K562 (cell line): ENCODE results near the gene C1QTNF12. TPM values are rescaled to one million over a fixed set of nuclear protein-coding genes. Genes with fewer than 3 reads are reported as not detected.

Experiments used
- ATAC-seq: fragments of 200-7000 bp; cut with Tn5 transposase; 3 replicates; pipeline ENCODE4 v1.9.1; 2020; ENCODE audit warnings: moderate library complexity
- BruUV-seq: library from RNA; stranded (reverse); fragments of 400-500 nt; replicated peaks from 2 replicates; lab custom pipeline; 2021; lab: Mats Ljungman, UMichigan
- CTCF ChIA-PET: fragments of 300-600 bp; formaldehyde crosslinking; extraction: SDS; loops from one replicate; lab custom pipeline; 2021; ENCODE audit warnings: low intra/inter-chr PET ratio; lab: Yijun Ruan, JAX
- POLR2A ChIA-PET: fragments of 300-600, 350-650 bp; sonication (Branson Sonifier 250); formaldehyde crosslinking; extraction: SDS; loops from one replicate; lab custom pipeline; 2021; ENCODE audit warnings: antibody characterized with exemption, inconsistent platforms; lab: Yijun Ruan, JAX
- DNase-seq, 4 experiments: peaks; one replicate each; pipeline versions ENCODE4 v3.0.0 to v3.0.0-alpha.2; 2011 to 2018; ENCODE audit warnings: low spot score in 3 of 4, mixed read lengths in 3 of 4; ENCODE audit errors: extremely low read depth in 1 of 4
- FAIRE-seq: peaks from 2 replicates; lab custom pipeline; 2011; peaks lifted over from hg19 to GRCh38; lab: Jason Lieb, UNC
- H2AFZ ChIP-seq: 2 replicates; pipeline ENCODE4 v1.6.0; 2011; ENCODE audit warnings: low read depth, low read length, control low read depth, inconsistent platforms
- H3K27ac ChIP-seq: fragments of 200-600 bp; 3 replicates; pipeline ENCODE4 v1.8.0; 2011; ENCODE audit warnings: low read depth, mild to moderate bottlenecking, control low read depth, inconsistent platforms, low read length, moderate library complexity, mixed read lengths; ENCODE audit errors: extremely low read depth
- H3K27me3 ChIP-seq, 2 experiments: fragments of 300-600 bp in 1 of 2; 2 replicates in 1 of 2; 3 replicates in 1 of 2; pipeline versions ENCODE4 v1.6.0 to v1.8.0; 2011; ENCODE audit warnings: inconsistent platforms in 2 of 2, low read length in 2 of 2, mild to moderate bottlenecking in 1 of 2, mixed read lengths in 1 of 2, moderate library complexity in 1 of 2; ENCODE audit not compliant: control insufficient read depth in 2 of 2, insufficient read depth in 2 of 2
- H3K36me3 ChIP-seq: fragments of 300-600 bp; 3 replicates; pipeline ENCODE4 v1.8.0; 2011; ENCODE audit warnings: mild to moderate bottlenecking, low read length, inconsistent platforms; ENCODE audit not compliant: control insufficient read depth, insufficient read depth
- H3K4me1 ChIP-seq, 2 experiments: fragments of 200-600 bp in 1 of 2; replicated peaks in 1 of 2; 2 replicates in 1 of 2; 3 replicates in 1 of 2; pipeline versions ENCODE4 v1.5.1 to v1.8.0; 2011; ENCODE audit warnings: inconsistent platforms in 2 of 2, low read length in 2 of 2, mild to moderate bottlenecking in 1 of 2, mixed read lengths in 1 of 2, moderate library complexity in 1 of 2; ENCODE audit not compliant: control insufficient read depth in 2 of 2, insufficient read depth in 2 of 2
- H3K4me2 ChIP-seq: 2 replicates; pipeline ENCODE4 v1.6.1; 2011; ENCODE audit warnings: low read length, control low read depth, inconsistent platforms, mixed read lengths; ENCODE audit not compliant: insufficient read depth
- H3K4me3 ChIP-seq: fragments of 200-600 bp; sonication (generic), shearing (Covaris generic); 2 replicates; pipeline ENCODE4 v1.5.1; 2016; ENCODE audit warnings: control low read depth, inconsistent platforms
- H3K79me2 ChIP-seq: fragments of 200-600 bp; 3 replicates; pipeline ENCODE4 v1.8.0; 2011; ENCODE audit warnings: low read length, inconsistent platforms; ENCODE audit not compliant: control insufficient read depth, insufficient read depth
- H3K9ac ChIP-seq, 2 experiments: 2 replicates each; pipeline versions ENCODE4 v1.6.0 to v1.6.1; 2011; ENCODE audit warnings: low read depth in 2 of 2, low read length in 2 of 2, control low read depth in 1 of 2, inconsistent platforms in 1 of 2, mild to moderate bottlenecking in 1 of 2, mixed read lengths in 1 of 2; ENCODE audit not compliant: insufficient read depth in 1 of 2
- H3K9me1 ChIP-seq: one replicate; pipeline ENCODE4 v1.6.0; 2011; ENCODE audit warnings: inconsistent platforms, mild to moderate bottlenecking, low read length, moderate library complexity; ENCODE audit not compliant: control insufficient read depth, insufficient read depth
- H3K9me3 ChIP-seq: replicated peaks from 2 replicates; pipeline ENCODE4 v1.5.1; 2011; ENCODE audit warnings: low read depth, low read length, inconsistent platforms; ENCODE audit not compliant: control insufficient read depth, insufficient read depth
- H4K20me1 ChIP-seq: replicated peaks from 2 replicates; pipeline ENCODE4 v1.6.1; 2011; ENCODE audit warnings: low read length, inconsistent platforms, mixed read lengths; ENCODE audit not compliant: control insufficient read depth, insufficient read depth
- CBX5 ChIP-seq: IDR thresholded peaks from 2 replicates; pipeline ENCODE4 v1.6.1; 2014; ENCODE audit warnings: low read depth, borderline replicate concordance
- EGR1 ChIP-seq: fragments of 450-650 bp; conservative IDR thresholded peaks from 2 replicates; pipeline ENCODE4 v1.6.1; 2017; ENCODE audit warnings: mild to moderate bottlenecking
- FIP1L1 ChIP-seq: fragments of 200-400 bp; formaldehyde crosslinking; IDR thresholded peaks from 2 replicates; pipeline ENCODE4 v1.6.1; 2018; ENCODE audit warnings: mild to moderate bottlenecking, low read depth, low read length; ENCODE audit not compliant: poor library complexity, severe bottlenecking
- KDM1A ChIP-seq, 2 experiments: fragments of 450-650 bp; IDR thresholded peaks; 2 replicates each; pipeline ENCODE4 v1.6.1; 2016; ENCODE audit warnings: mild to moderate bottlenecking in 2 of 2
- MBD1 ChIP-seq: fragments of 250-450 bp; sonication (Bioruptor Pico); IDR thresholded peaks from 2 replicates; pipeline ENCODE4 v1.8.0; 2022; ENCODE audit warnings: inconsistent platforms
- MLX ChIP-seq, 2 experiments: fragments of 450-650 bp in 1 of 2; sonication (generic) in 1 of 2; formaldehyde crosslinking; conservative IDR thresholded peaks; 2 replicates each; pipeline versions ENCODE4 v1.4.0 to v1.8.1; 2020 to 2022; ENCODE audit warnings: mild to moderate bottlenecking in 1 of 2, missing genetic modification reagents in 1 of 2
- RUNX1 ChIP-seq: sonication (generic); IDR thresholded peaks from 2 replicates; pipeline ENCODE4 v1.6.1; 2016; ENCODE audit warnings: antibody characterized with exemption, low read depth
- SIRT6 ChIP-seq: IDR thresholded peaks from one replicate; pipeline ENCODE4 v1.6.1; 2012; ENCODE audit warnings: low read depth, mild to moderate bottlenecking, control low read depth, inconsistent platforms, low read length, moderate library complexity
- SUPT5H ChIP-seq: fragments of 450-650 bp; IDR thresholded peaks from 2 replicates; pipeline ENCODE4 v1.6.1; 2016
- ZFP36 ChIP-seq: fragments of 150-350 bp; IDR thresholded peaks from 2 replicates; pipeline ENCODE4 v1.6.1; 2018; ENCODE audit warnings: low read length, low read depth; ENCODE audit not compliant: partially characterized antibody
- ZNF184 ChIP-seq: sonication (generic); formaldehyde crosslinking; IDR thresholded peaks from 2 replicates; pipeline ENCODE4 v1.5.0; 2020; ENCODE audit warnings: missing genetic modification reagents
- ZNF23 ChIP-seq: fragments of 250-450 bp; sonication (Bioruptor Pico); IDR thresholded peaks from 2 replicates; pipeline ENCODE4 v1.4.0; 2020; ENCODE audit warnings: mild to moderate bottlenecking
- ZNF77 ChIP-seq: fragments of 250-450 bp; sonication (Bioruptor Pico); IDR thresholded peaks from 2 replicates; pipeline ENCODE4 v1.5.0; 2020
- WGBS: fragments of 100-300 bp; shearing (Covaris generic); methylation state at CpG from one replicate; pipeline ENCODE4 v1.1.6; 2016; ENCODE audit warnings: low coverage, mixed read lengths; ENCODE audit not compliant: insufficient coverage; ENCODE audit errors: missing lambda C conversion rate; 5-methylcytosine and 5-hydroxymethylcytosine counted together
- in situ Hi-C: fragments of 300-500 bp; cut with MboI; formaldehyde crosslinking; loops from 4 replicates; pipeline ENCODE4 v1.15.0; 2018; ENCODE audit warnings: inconsistent platforms, mixed read lengths
- intact Hi-C: fragments of 100-400 bp; cut with micrococcal nuclease; formaldehyde crosslinking; loops from 2 replicates; pipeline ENCODE4 v1.14.2; 2022
- polyA plus RNA-seq, 8 experiments: library from polyadenylated mRNA; depleted of rRNA in 4 of 8; stranded (reverse) in 5 of 8; unstranded in 3 of 8; fragments of >200 nt; fragmentation: Nextera tagmentation in 2 of 8; fragmentation: Illumina TruSeq in 1 of 8; extraction: Ambion mirVana in 2 of 8; extraction: Trizol in 1 of 8; gene quantifications; 2 replicates each; pipeline versions ENCODE4 v1.2.1 to v1.2.3, GENCODE V29; 2011 to 2014; ENCODE audit warnings: inconsistent platforms in 1 of 8, missing spikeins in 1 of 8
- total RNA-seq, 7 experiments: library from RNA; depleted of rRNA in 6 of 7; stranded (reverse); fragments of >200 nt in 6 of 7; fragmentation: Illumina TruSeq in 2 of 7; extraction: Trizol in 2 of 7; gene quantifications; 2 replicates each; pipeline versions ENCODE4 v1.2.1 to v1.2.3, GENCODE V29; 2011 to 2021; ENCODE audit warnings: low replicate concordance in 1 of 7
- TF ChIP-seq, protein P1 (sequence below), 3 experiments: fragments of 200-800 bp in 1 of 3; fragments of 250-450 bp in 1 of 3; fragments of 450-650 bp in 1 of 3; sonication (Bioruptor Pico) in 1 of 3; sonication (Bioruptor generic) in 1 of 3; formaldehyde crosslinking in 1 of 3; IDR thresholded peaks; 2 replicates each; pipeline versions ENCODE4 v1.6.1 to v1.8.0; 2016 to 2022; ENCODE audit warnings: mild to moderate bottlenecking in 2 of 3, missing genetic modification characterization in 2 of 3, missing compliant biosample characterization in 1 of 3, moderate library complexity in 1 of 3
- TF ChIP-seq, protein P2 (sequence below): sonication (generic); formaldehyde crosslinking; IDR thresholded peaks from 2 replicates; pipeline ENCODE4 v1.9.0; 2022; ENCODE audit warnings: mild to moderate bottlenecking, missing genetic modification reagents

Gene C1QTNF12
- total and polyA plus RNA-seq, 9 of the 15 experiments (the other 6 are each of a cell fraction or from before 2014, with no cell fraction given) = 0.11 to 4.3 (median 0.93) TPM; not detected in 3

DNA sequence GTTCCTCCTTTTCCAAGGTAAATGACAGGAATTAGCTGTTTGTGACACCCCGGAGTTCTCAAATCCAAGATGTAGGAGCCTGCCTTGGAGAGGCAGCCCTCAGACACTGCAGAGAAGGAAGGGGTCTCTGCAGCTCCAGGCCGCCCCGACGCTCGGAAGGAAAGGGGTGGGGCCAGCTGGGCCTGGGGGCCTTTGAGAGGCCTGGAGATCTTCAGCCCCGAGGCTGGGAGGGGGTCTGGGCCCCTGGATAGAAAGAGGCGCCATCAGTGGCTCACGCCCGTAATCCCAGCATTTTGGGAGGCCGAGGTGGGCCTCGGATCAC, 39.0 kb downstream of the C1QTNF12 start (continued):
- TF ChIP-seq, protein P1, sequence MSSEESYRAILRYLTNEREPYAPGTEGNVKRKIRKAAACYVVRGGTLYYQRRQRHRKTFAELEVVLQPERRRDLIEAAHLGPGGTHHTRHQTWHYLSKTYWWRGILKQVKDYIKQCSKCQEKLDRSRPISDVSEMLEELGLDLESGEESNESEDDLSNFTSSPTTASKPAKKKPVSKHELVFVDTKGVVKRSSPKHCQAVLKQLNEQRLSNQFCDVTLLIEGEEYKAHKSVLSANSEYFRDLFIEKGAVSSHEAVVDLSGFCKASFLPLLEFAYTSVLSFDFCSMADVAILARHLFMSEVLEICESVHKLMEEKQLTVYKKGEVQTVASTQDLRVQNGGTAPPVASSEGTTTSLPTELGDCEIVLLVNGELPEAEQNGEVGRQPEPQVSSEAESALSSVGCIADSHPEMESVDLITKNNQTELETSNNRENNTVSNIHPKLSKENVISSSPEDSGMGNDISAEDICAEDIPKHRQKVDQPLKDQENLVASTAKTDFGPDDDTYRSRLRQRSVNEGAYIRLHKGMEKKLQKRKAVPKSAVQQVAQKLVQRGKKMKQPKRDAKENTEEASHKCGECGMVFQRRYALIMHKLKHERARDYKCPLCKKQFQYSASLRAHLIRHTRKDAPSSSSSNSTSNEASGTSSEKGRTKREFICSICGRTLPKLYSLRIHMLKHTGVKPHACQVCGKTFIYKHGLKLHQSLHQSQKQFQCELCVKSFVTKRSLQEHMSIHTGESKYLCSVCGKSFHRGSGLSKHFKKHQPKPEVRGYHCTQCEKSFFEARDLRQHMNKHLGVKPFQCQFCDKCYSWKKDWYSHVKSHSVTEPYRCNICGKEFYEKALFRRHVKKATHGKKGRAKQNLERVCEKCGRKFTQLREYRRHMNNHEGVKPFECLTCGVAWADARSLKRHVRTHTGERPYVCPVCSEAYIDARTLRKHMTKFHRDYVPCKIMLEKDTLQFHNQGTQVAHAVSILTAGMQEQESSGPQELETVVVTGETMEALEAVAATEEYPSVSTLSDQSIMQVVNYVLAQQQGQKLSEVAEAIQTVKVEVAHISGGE (CRISPR knock-in tag; IDR thresholded peaks at IDR 0.05) = no peak

DNA sequence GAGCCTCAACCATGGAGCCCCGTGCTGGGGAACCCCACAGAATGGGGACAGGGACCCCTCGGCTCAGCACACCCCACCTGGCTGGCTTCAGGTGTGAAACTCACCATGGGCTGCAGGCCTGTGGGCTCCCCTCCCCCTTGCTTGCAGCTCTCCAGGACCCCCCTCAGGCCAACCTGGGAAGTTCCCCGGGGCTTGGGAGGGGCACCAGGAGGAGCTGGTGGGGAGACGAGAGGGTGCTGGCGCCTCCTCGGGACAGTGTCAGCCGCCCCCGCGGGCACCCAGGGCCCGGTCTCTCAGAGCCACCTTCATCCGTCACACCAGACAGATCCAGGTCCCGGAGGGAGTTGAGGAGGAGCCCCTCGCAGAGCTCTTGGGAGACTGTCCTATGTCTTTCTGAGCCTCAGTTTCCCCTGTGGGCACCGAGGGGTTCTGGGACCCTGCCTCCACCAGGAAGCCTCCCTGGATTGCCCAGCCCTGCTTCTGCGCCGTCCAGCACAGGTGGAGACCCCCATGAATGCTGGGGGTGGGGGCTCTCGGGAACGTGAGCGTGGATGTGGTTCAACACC, 39.5 kb downstream of the C1QTNF12 start:
- H3K9me1 ChIP-seq = no peaks in the 10 kb centered on the region
- no peak for FAIRE-seq
- ChIA-PET CTCF (no interaction called here), POLR2A (interaction anchor here (0.9 kb wide), 1 partner anchor 9 kb away, joined by 5 read pairs; no protein-coding TSS in a partner anchor)
- no peaks in the 10 kb centered on the region for H3K36me3 ChIP-seq
- no peak for DNase-seq
- WGBS = 30% methylated on average over 16 of the region's 19 CpGs
- no peaks in the 10 kb centered on the region for H3K27me3 ChIP-seq
- no peak for ATAC-seq
- BruUV-seq = no TSS peak
- in situ Hi-C loops = no loop called here
- no peaks in the 10 kb centered on the region for H3K79me2 ChIP-seq
- intact Hi-C loops = loop anchor here (5.0 kb wide), 1 partner anchor 85 kb away; no protein-coding TSS in a partner anchor
- no peaks in the 10 kb centered on the region for H4K20me1 ChIP-seq
- H3K9me3 ChIP-seq = no peaks in the 10 kb centered on the region
- no peak overlapping the region for H3K4me2 ChIP-seq
- no peak overlapping the region for H2AFZ ChIP-seq
- no peak overlapping the region for H3K27ac ChIP-seq
- peaks cover 13 to 94% of the 10 kb centered on the region in 2 experiments; a peak in 4 of 5 replicates for H3K4me1 ChIP-seq
- H3K4me3 ChIP-seq = no peak overlapping the region
- H3K9ac ChIP-seq = no peak overlapping the region
- no peak for TF ChIP-seq ZNF23 (CRISPR knock-in tag)
- TF ChIP-seq CBX5 = no peak
- TF ChIP-seq KDM1A (IDR thresholded peaks at IDR 0.05) = peak in 1 of 2 experiments; percentile 30; a peak in 2 of 4 replicates
- TF ChIP-seq, protein P2, sequence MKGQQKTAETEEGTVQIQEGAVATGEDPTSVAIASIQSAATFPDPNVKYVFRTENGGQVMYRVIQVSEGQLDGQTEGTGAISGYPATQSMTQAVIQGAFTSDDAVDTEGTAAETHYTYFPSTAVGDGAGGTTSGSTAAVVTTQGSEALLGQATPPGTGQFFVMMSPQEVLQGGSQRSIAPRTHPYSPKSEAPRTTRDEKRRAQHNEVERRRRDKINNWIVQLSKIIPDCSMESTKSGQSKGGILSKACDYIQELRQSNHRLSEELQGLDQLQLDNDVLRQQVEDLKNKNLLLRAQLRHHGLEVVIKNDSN (CRISPR knock-in tag) = no peak
- no peak for TF ChIP-seq SUPT5H
- peak; percentile 96 for TF ChIP-seq ZFP36
- TF ChIP-seq RUNX1 = no peak
- TF ChIP-seq ZNF184 (CRISPR knock-in tag) = no peak
- TF ChIP-seq ZNF77 (CRISPR knock-in tag) = no peak
- peak; percentile 27 for TF ChIP-seq FIP1L1
- TF ChIP-seq MLX (CRISPR knock-in tag; conservative IDR thresholded peaks at IDR 0.05) = no peak
- TF ChIP-seq SIRT6 = no peak
- 0 out of 2 replicates have a peak, but pooled peaks have one; percentile 37 for TF ChIP-seq EGR1
- no peak for TF ChIP-seq MBD1 (CRISPR knock-in tag)
